DMS153 treated with DMSO at 0.1 percent for 48 hours (cell line): ENCODE data around the gene RAB8A.
"Not testable (repeated sequence)": the region's sequence is repeated elsewhere in the genome, so short reads cannot be mapped to it uniquely, and the experiment has no call there.

Source experiments
- DNase-seq: peaks from one replicate; lab custom pipeline; 2025; ENCODE audit not compliant: unreplicated experiment; lab: John Stamatoyannopoulos, UW

RAB8A gene

DNA sequence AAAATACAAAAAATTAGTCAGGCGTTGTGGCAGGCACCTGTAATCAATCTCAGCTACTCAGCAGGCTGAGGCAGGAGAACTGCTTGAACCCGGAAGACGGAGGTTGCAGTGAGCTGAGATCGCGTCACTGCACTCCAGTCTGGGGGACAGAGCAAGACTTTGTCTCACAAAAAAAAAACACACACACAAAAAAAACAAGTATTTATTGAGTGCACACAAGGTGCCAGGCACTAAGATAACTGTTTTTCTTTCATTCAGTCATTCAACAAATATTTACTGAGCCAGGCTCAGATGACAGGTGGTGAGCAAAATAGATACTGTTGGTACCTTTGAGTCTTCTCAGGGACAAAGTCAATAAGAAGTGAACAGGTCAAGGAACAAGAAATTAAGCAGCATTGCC is 55.4 kb downstream of the RAB8A start:
- DNase-seq, result no peak

DNA sequence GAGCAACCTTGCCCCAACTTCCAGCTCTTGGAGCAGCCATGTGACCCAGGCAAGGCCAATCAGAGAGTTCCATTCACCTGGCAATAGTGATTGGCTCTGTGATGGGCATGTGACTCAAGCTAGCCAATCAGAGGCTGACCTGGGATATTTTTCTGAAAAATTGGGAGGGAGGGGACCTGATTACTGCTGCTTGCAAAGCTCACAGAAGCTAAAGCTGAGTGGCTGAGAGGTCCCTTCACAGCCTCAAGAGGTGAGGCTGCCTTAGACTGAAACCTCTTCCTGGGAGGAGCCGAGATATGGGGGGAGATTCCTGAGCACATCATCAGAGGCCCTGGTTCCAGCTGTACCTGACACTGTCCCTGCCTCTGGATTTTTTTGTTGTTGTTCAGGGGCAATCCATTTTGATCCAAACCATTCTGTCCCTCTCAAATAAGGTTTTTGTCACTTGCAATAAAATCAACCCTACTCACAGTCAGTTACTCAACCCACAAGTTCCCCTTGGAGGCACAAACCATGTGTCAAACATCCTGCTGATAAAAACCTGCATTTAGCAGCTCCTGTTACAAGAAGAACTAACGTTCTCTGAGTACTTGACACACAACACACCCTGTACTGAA is 56.9 kb downstream of the RAB8A start:
- DNase-seq, result no peak

DNA sequence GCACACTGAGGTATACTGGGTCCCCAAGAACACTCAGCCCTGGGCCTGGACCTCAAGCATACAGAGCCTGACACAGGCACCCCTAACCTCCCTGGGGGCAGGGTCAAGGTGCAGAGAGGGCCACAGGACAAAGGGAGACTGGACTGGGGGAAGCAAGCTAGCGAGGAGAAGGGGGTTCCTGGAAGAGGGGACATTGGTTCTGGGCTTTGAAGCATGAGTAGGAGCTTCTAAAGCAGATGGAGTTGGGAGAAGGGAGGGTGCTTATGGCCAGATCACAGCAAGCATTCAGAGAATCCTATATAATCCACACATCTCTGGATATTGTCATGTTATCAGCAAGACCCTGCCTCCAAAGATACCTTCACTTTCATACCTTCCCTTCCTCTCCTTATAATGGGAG is 58.4 kb downstream of the RAB8A start:
- no peak for DNase-seq

DNA sequence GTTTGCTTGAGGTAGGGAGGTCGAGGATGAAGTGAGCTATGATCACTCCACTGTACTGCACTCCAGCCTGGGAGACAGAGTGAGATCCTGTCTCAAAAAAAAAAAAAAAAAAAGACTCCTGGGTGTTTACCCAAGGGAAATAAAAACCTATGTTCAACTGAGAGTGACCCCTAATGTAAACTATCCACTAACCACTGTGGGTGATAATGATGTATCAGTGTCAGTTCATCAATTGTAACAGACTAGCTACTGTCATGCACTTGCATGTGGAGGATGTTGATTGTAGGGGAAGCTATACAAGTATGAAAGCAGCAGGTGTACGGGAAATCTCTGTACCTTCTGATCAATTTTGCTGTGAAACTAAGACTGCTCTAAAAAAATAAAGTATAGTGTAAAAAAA is 64.3 kb downstream of the RAB8A start:
- no peak for DNase-seq

DNA sequence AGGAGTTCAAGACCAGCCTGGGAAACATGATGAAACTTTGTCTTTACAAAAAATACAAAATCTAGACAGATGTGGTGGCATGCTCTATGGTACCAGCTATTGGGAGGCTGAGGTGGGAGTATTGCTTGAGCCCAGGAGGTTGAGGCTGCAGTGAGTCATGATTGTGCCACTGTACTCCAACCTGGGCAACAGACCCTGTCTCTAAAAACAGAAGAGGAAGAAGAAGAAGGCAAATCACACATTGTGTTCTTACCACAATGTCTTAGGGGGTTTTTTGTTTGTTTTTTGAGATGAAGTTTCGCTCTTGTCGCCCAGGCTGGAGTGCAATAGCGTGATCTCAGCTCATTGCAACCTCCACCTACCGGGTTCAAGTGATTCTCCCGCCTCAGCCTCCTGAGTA is 67.2 kb downstream of the RAB8A start:
- not testable (repeated sequence) for DNase-seq

DNA sequence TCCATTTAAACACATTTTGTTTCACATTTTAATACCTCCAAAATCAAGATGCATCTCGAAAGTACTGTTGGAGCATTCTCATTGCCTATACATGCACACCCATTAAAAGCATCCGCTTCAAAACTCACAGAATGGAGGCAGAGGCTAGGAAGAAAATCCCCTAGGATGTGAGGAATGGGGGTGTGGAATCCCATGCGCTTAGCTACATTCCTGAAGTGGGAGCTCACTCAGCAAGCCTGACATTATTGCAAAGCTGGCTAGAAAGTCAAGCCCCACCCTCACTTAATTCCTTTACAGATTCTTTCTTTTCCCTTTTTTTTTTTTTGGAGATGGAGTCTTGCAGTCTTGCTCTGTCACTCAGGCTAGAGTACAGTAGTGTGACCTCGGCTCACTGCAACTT is 68.9 kb downstream of the RAB8A start:
- DNase-seq, result no peak
